NB4 (cell line): ENCODE results near the gene HOXC5.

Experiments
- DNase-seq: peaks from one replicate; pipeline ENCODE4 v3.0.0; 2010; ENCODE audit warnings: low read depth
- H3K4me3 ChIP-seq: one replicate; pipeline ENCODE4 v1.5.1; 2011; ENCODE audit warnings: mild to moderate bottlenecking, low read depth, low read length, moderate library complexity
- CTCF ChIP-seq: IDR thresholded peaks from one replicate; pipeline ENCODE4 v1.5.1; 2012; ENCODE audit warnings: low read depth, low read length
- MAX ChIP-seq: IDR thresholded peaks from 2 replicates; pipeline ENCODE4 v1.6.1; 2011; ENCODE audit warnings: low read depth, low read length
- MYC ChIP-seq: IDR thresholded peaks from 2 replicates; pipeline ENCODE4 v1.6.1; 2011; ENCODE audit warnings: low read depth, low read length
- POLR2A ChIP-seq: IDR thresholded peaks from 2 replicates; pipeline ENCODE4 v1.6.1; 2011; ENCODE audit warnings: mild to moderate bottlenecking; ENCODE audit not compliant: insufficient read length; ENCODE audit errors: extremely low read depth

HOXC5 gene

GRCh38 chr12:54027442-54027786, 5.4 kb upstream of the HOXC5 start:
- no peak for DNase-seq
- no peak overlapping the region for H3K4me3 ChIP-seq
- TF ChIP-seq MAX (no peak), POLR2A (no peak), CTCF (no peak), MYC (no peak)

GRCh38 chr12:54028314-54029201, 4.3 kb upstream of the HOXC5 start, which contains the start of gene HOXC6:
Gene HOXC6, plus strand, starts transcription at chr12:54028440. Its CDS starts 82 bp downstream, at chr12:54028522.
- TF ChIP-seq CTCF (no peak), MYC (no peak), POLR2A (no peak), MAX (no peak)
- peak within 1 kb of the TSS; percentile 70 for H3K4me3 ChIP-seq

GRCh38 chr12:54029529-54030441, 3.1 kb upstream of the HOXC5 start:
- H3K4me3 ChIP-seq, result no peak overlapping the region

More at GRCh38 chr12:54028314-54029201, 4.3 kb upstream of the HOXC5 start, which contains the start of gene HOXC6:
- DNase-seq, result peak; percentile 78

GRCh38 chr12:54030442-54030801, 2.4 kb upstream of the HOXC5 start:
- TF ChIP-seq MAX, result no peak
- H3K4me3 ChIP-seq, result no peak overlapping the region
- no peak for DNase-seq

More at GRCh38 chr12:54029529-54030441, 3.1 kb upstream of the HOXC5 start:
- DNase-seq, result no peak
- TF ChIP-seq MAX (no peak), POLR2A (no peak), CTCF (no peak), MYC (no peak)

GRCh38 chr12:54030889-54031471, 1.9 kb upstream of the HOXC5 start:
- TF ChIP-seq CTCF, result no peak
- no peak for DNase-seq
- H3K4me3 ChIP-seq, result no peak overlapping the region

- no peak for DNase-seq
- no peak overlapping the region for H3K4me3 ChIP-seq
- TF ChIP-seq MAX, result no peak
- TF ChIP-seq CTCF, result no peak
- no peak for TF ChIP-seq POLR2A
- no peak for TF ChIP-seq MYC
These were observed 1.4 kb upstream of the HOXC5 start for GRCh38 chr12:54031480-54031879.
